ENCODE results near the gene FGFR3.
A peak's percentile ranks its signal among the peaks of the same experiment; 100 is the strongest.
"Not testable (repeated sequence)": the region's sequence is repeated elsewhere in the genome, so short reads cannot be mapped to it uniquely, and the experiment has no call there.

Gene FGFR3

DNA sequence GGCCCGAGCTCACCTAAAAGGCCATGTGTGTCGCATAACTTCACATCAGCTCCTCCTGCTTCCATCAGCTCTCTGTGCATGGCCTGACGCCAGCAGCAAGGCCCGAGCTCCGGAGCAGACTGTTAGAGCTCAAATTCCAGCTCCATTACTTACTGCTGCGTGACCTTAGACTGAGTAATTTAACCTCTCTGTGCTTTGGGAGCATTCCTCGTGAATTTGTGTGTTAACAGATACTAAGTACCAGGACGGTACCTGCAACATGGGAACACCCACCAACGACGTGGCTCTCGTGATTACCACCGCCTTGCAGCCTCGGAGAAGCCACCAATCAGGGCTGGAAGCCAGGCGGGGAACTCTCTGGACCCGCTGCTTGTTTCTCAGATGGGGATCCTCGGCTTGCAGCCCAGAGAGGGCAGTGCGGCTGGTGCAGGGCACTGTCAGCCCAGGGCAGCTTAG lies 49.9 kb downstream of the FGFR3 start:
- H3K27ac ChIP-seq (ENCODE audit: low read length): no peak overlapping the region
- H3K4me1 ChIP-seq (ENCODE audit: low read length): peaks cover 6% of the 10 kb centered on the region
- H4K20me1 ChIP-seq (ENCODE audit: insufficient read depth, low read length): peaks cover 17% of the 10 kb centered on the region
- H3K9ac ChIP-seq (ENCODE audit: low read length): no peak overlapping the region
- H3K9me3 ChIP-seq (ENCODE audit: insufficient read depth, low read length): no peaks in the 10 kb centered on the region
- TF ChIP-seq, protein P1, sequence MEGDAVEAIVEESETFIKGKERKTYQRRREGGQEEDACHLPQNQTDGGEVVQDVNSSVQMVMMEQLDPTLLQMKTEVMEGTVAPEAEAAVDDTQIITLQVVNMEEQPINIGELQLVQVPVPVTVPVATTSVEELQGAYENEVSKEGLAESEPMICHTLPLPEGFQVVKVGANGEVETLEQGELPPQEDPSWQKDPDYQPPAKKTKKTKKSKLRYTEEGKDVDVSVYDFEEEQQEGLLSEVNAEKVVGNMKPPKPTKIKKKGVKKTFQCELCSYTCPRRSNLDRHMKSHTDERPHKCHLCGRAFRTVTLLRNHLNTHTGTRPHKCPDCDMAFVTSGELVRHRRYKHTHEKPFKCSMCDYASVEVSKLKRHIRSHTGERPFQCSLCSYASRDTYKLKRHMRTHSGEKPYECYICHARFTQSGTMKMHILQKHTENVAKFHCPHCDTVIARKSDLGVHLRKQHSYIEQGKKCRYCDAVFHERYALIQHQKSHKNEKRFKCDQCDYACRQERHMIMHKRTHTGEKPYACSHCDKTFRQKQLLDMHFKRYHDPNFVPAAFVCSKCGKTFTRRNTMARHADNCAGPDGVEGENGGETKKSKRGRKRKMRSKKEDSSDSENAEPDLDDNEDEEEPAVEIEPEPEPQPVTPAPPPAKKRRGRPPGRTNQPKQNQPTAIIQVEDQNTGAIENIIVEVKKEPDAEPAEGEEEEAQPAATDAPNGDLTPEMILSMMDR (IDR thresholded peaks at IDR 0.05; ENCODE audit: low read depth, low read length): no peak
- no peak for TF ChIP-seq EZH2phosphoT487 (IDR thresholded peaks at IDR 0.05; ENCODE audit: low read depth)
- H3K4me2 ChIP-seq (ENCODE audit: low read length): no peak overlapping the region
- H2AFZ ChIP-seq (ENCODE audit: low read depth, low read length): no peak overlapping the region
- no peak overlapping the region for H3K4me3 ChIP-seq (ENCODE audit: low read length)
- H3K27me3 ChIP-seq (ENCODE audit: low read depth, low read length): no peaks in the 10 kb centered on the region
- peaks cover 51% of the 10 kb centered on the region for H3K79me2 ChIP-seq (ENCODE audit: low read length)
- peaks cover 26% of the 10 kb centered on the region for H3K36me3 ChIP-seq (replicated peaks; ENCODE audit: low read depth, low read length)

DNA sequence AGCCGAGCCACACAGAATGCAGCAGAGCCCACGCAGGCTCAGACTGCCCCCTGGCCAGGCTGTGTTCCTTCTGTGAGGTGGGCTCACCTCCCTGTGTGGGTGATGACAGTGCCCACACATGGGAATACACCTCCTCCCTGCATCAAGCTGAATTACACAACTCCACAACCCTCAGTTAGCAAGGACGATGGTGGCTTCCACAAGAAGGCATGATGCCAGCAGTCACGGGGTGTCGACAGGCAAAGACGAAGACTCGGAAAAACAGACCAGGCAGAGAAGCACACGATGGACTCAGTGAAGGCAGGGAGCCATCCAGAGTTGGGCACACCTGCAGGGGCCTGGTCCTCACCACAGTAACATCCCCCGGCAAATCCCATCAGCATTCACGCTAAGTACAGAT lies 50.8 kb downstream of the FGFR3 start:
- H3K36me3 ChIP-seq (replicated peaks; ENCODE audit: low read depth, low read length): peaks cover 26% of the 10 kb centered on the region
- no peak overlapping the region for H3K27ac ChIP-seq (ENCODE audit: low read length)
- peaks cover 54% of the 10 kb centered on the region for H3K79me2 ChIP-seq (ENCODE audit: low read length)
- H3K9ac ChIP-seq (ENCODE audit: low read length): no peak overlapping the region
- H3K9me3 ChIP-seq (ENCODE audit: insufficient read depth, low read length): no peaks in the 10 kb centered on the region
- peaks cover 6% of the 10 kb centered on the region for H3K4me1 ChIP-seq (ENCODE audit: low read length)
- H3K27me3 ChIP-seq (ENCODE audit: low read depth, low read length): no peaks in the 10 kb centered on the region
- no peak overlapping the region for H2AFZ ChIP-seq (ENCODE audit: low read depth, low read length)
- peaks cover 17% of the 10 kb centered on the region for H4K20me1 ChIP-seq (ENCODE audit: insufficient read depth, low read length)
- TF ChIP-seq, protein P1 (IDR thresholded peaks at IDR 0.05; ENCODE audit: low read depth, low read length): no peak
- no peak for TF ChIP-seq EZH2phosphoT487 (IDR thresholded peaks at IDR 0.05; ENCODE audit: low read depth)
- H3K4me3 ChIP-seq (ENCODE audit: low read length): no peak overlapping the region
- H3K4me2 ChIP-seq (ENCODE audit: low read length): no peak overlapping the region

DNA sequence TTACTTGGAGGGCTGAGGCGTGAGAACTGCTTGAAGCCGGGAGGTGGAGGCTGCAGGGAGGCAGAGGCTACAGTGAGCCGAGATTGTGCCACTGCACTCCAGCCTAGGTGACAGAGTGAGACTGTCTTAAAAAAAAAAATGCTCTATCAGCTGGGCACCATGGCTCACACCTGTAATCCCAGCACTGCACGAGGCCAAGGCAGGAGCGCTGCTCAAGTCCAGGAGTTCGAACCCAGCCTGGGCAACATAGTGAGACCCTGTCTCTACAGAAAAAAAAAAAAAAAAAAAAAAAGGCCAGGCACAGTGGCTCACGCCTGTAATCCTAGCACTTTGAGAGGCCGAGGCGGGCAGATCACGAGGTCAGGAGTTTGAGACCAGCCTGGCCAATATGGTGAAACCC lies 51.5 kb downstream of the FGFR3 start:
- not testable (repeated sequence) for H3K9me3 ChIP-seq (ENCODE audit: insufficient read depth, low read length); H3K4me1 ChIP-seq (ENCODE audit: low read length); H3K9ac ChIP-seq (ENCODE audit: low read length); H3K4me2 ChIP-seq (ENCODE audit: low read length); H2AFZ ChIP-seq (ENCODE audit: low read depth, low read length); H3K27me3 ChIP-seq (ENCODE audit: low read depth, low read length); H3K27ac ChIP-seq (ENCODE audit: low read length); H3K4me3 ChIP-seq (ENCODE audit: low read length)
- Histone ChIP-seq H4K20me1 (ENCODE audit: insufficient read depth, low read length) (peaks cover 17% of the 10 kb centered on the region), H3K79me2 (ENCODE audit: low read length) (peaks cover 55% of the 10 kb centered on the region), H3K36me3 (replicated peaks; ENCODE audit: low read depth, low read length) (peaks cover 19% of the 10 kb centered on the region)

DNA sequence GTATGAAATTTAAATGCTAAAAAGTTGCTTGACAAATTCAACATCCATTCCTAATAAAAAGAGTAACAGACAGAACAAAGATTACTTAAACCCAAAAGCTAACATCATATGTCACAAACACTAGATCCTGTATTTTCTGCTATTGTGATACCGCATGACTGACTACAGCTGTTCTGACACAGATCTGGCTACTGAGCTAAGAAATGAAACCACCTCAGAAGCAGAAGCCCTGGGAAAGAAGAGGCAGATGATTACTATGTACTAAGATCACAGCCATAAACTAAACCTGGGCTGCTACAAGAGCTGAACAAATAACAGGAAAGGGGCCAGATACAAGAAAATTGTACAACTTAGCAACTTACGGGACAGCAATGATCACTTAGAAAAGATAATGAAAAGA lies 53.5 kb downstream of the FGFR3 start:
- Histone ChIP-seq H3K4me3 (ENCODE audit: low read length) (no peak overlapping the region), H3K79me2 (ENCODE audit: low read length) (peaks cover 73% of the 10 kb centered on the region), H3K36me3 (replicated peaks; ENCODE audit: low read depth, low read length) (peaks cover 13% of the 10 kb centered on the region), H2AFZ (ENCODE audit: low read depth, low read length) (no peak overlapping the region), H3K4me1 (ENCODE audit: low read length) (peaks cover 6% of the 10 kb centered on the region), H4K20me1 (ENCODE audit: insufficient read depth, low read length) (peaks cover 24% of the 10 kb centered on the region), H3K27ac (ENCODE audit: low read length) (peak overlapping the region; percentile 23; the same call in 1 of the 2 replicates), H3K9me3 (ENCODE audit: insufficient read depth, low read length) (no peaks in the 10 kb centered on the region), H3K4me2 (ENCODE audit: low read length) (no peak overlapping the region), H3K27me3 (ENCODE audit: low read depth, low read length) (no peaks in the 10 kb centered on the region), H3K9ac (ENCODE audit: low read length) (no peak overlapping the region)
- TF ChIP-seq EZH2phosphoT487 (IDR thresholded peaks at IDR 0.05; ENCODE audit: low read depth): no peak
- TF ChIP-seq, protein P1 (IDR thresholded peaks at IDR 0.05; ENCODE audit: low read depth, low read length): no peak

DNA sequence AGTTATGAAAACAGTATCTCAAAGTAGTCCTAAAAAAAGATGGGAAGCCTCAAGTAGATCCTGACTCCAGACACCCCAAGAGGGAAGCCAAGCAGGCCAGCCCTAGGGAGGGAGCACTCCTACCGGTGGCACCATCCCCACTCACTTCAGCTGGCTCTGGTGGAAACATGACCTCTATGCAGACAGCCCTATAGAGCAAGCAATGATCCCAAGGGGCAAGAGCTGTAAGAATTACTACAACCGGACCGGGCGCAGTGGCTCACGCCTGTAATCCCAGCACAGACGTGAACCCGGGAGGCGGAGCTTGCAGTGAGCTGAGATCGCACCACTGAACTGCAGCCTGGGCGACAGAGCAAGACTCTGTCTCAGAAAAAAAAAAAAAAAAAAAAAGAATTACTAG lies 57.2 kb downstream of the FGFR3 start:
- Histone ChIP-seq H3K9me3 (ENCODE audit: insufficient read depth, low read length) (no peaks in the 10 kb centered on the region), H3K4me1 (ENCODE audit: low read length) (peaks cover 12% of the 10 kb centered on the region), H3K27ac (ENCODE audit: low read length) (no peak overlapping the region), H3K9ac (ENCODE audit: low read length) (no peak overlapping the region), H2AFZ (ENCODE audit: low read depth, low read length) (no peak overlapping the region), H3K4me2 (ENCODE audit: low read length) (no peak overlapping the region), H3K79me2 (ENCODE audit: low read length) (peaks cover 80% of the 10 kb centered on the region), H3K4me3 (ENCODE audit: low read length) (no peak overlapping the region), H3K27me3 (ENCODE audit: low read depth, low read length) (no peaks in the 10 kb centered on the region), H3K36me3 (replicated peaks; ENCODE audit: low read depth, low read length) (peaks cover 12% of the 10 kb centered on the region), H4K20me1 (ENCODE audit: insufficient read depth, low read length) (peaks cover 21% of the 10 kb centered on the region)
- TF ChIP-seq, protein P1 (IDR thresholded peaks at IDR 0.05; ENCODE audit: low read depth, low read length): no peak
- no peak for TF ChIP-seq EZH2phosphoT487 (IDR thresholded peaks at IDR 0.05; ENCODE audit: low read depth)
